ENCODE data around the gene COL7A1.

Gene COL7A1

GRCh38 chr3:48628277-48629017, 33.3 kb upstream of the COL7A1 start:
- Mint-ChIP-seq H3K4me1 (peaks cover 15% of the 10 kb centered on the region), H3K27me3 (no peaks in the 10 kb centered on the region), H3K27ac (no peak overlapping the region), H3K4me3 (no peak overlapping the region), H3K9me3 (no peaks in the 10 kb centered on the region)
- ATAC-seq (no peak), DNase-seq (no peak)

DNA sequence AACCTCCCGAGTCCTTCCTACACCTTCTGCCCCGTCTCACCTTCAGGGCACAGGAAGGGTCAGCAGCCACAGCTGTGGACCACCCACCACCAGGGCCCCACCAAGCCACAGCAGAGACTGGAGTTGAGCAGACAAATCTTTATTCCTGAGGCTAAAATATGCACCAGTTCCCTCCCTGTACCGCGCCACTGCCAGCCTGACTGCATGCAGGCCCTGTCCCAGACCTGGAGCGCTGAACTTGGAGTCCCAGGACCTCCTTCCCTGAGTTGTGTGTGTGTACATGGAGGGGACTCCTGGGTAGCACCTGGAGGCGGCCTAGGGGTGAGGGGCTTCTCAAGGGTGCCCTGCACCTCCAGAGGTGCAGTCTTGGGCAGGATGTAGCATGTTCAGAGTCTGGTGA, 30.5 kb upstream of the COL7A1 start:
- no peak overlapping the region for H3K4me3 Mint-ChIP-seq
- no peak for DNase-seq
- H3K27ac Mint-ChIP-seq: peak overlapping the region in 1 of 2 donors; percentile 69
- no peaks in the 10 kb centered on the region for H3K27me3 Mint-ChIP-seq
- H3K4me1 Mint-ChIP-seq: peaks cover 14% of the 10 kb centered on the region
- no peaks in the 10 kb centered on the region for H3K9me3 Mint-ChIP-seq
- ATAC-seq: no peak

DNA sequence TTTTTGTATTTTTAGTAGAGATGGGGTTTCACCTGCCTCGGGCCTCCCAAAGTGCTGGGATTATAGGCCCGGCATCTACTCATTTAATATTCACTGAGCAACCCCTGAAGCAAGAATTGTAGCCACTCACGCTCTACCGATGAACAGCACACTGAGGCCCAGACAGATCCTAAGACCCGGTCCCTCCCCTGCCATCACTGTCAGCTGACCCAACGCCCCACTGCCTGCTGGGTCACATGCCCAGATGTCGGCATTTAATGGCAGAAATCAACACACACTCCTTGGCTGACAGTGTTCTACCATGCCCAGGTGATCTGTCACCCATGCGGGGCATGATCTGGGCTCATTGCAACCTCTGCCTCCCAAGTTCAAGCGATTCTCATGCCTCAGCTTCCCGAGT, 29.6 kb upstream of the COL7A1 start:
- no peaks in the 10 kb centered on the region for H3K27me3 Mint-ChIP-seq
- H3K9me3 Mint-ChIP-seq: no peaks in the 10 kb centered on the region
- peak overlapping the region in 1 of 2 donors; percentile 45 for H3K27ac Mint-ChIP-seq
- H3K4me3 Mint-ChIP-seq: no peak overlapping the region
- H3K4me1 Mint-ChIP-seq: peaks cover 14% of the 10 kb centered on the region
- DNase-seq: no peak
- no peak for ATAC-seq

DNA sequence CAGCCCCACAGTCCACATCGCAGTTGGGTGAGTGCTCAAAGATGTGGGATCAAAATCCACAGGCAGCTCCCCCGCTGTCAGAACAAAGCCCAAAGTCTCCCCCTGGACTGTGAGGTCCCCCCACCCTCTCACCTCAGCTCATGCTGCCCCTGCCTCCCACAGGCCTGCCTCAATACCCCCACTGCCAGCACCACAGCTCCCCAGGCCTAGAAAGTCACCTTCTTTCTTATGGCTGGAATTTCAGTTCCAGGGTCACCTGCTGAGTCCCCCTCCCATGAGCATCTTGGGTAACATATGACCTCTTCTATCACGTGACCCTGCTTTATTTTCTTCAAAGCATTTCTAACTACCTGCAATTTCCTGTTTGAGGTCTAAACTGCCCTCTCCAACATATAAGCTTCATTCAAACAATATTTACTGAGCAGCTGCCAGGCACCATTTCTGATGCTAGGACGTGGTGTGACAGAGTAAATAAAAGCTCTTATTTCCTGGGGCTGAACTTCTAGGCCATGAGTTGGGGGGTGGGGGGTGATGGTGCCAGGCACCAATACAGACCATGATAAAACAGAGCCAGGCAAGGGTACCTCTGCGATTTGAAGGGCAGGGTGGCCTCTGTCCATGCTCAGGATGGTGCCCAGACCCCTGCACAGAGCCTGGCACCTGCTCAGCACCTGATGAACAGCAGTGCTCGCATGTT, 28.9 kb upstream of the COL7A1 start:
- Mint-ChIP-seq H3K27me3 (no peaks in the 10 kb centered on the region), H3K4me3 (no peak overlapping the region), H3K4me1 (peaks cover 14% of the 10 kb centered on the region), H3K27ac (peak overlapping the region; percentile 65 to 76), H3K9me3 (no peaks in the 10 kb centered on the region)
- ATAC-seq (no peak), DNase-seq (no peak)

- H3K9me3 Mint-ChIP-seq: peaks cover 7 to 10% of the 10 kb centered on the region in 2 donors
- no peak within 1 kb of the TSS for H3K4me3 Mint-ChIP-seq
- no peak within 1 kb of the TSS for H3K27ac Mint-ChIP-seq
- H3K4me1 Mint-ChIP-seq: peaks cover 14% of the 10 kb centered on the region
- DNase-seq (no peak), ATAC-seq (no peak)
- no peaks in the 10 kb centered on the region for H3K27me3 Mint-ChIP-seq
Observed at GRCh38 chr3:48621461-48621869, 26.3 kb upstream of the COL7A1 start, which contains the start of gene TMEM89. Gene TMEM89, minus strand, starts transcription at chr3:48621769. Its CDS starts 13 bp downstream, at chr3:48621756.

DNA sequence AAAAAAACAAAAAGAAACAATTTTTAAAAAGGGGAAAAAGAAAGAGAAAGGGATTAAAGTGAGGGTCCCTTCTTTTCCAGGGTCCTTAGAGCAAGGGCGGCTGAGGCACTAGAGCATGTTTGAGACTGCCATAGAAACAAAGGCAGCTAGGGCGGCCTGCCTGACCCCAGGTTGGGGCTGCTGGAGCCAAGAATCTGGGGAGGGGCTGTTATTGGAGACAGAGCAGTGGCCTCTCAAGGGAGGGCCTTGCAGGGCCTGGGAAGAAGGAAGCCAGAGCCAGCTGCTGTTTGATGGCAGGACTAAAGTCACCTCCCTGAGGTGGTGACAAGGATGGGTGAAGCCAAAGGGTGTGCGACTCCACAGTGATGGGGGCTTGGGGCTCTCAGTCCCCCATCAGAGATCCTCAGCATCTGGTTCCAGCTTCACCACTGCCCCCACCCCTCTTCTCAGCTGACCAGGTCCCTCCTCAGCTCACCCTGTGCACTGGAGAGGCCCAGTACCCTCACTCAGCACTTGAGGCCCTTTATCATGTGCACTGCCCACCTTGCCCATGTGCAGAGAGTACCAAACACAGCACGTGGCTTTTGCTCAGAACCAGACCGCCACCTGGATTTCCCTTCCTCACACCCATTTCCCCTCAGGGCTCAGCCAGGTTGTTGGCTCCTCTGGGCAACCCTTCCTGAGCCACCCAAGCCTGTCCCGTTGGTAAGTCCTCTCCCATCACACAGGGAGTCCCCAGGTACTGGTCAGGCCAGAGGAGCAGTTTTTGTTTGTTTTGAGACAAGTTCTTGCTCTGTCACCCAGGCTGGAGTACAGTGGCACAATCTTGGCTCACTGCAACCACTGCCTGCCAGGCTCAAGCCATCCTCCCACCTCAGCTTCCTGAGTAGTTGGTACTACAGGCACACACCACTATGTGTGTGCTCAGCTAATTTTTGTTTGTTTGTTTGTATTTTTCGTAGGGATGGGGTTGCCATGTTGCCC, 24.7 kb upstream of the COL7A1 start:
- ATAC-seq: no peak
- H3K27me3 Mint-ChIP-seq: no peaks in the 10 kb centered on the region
- H3K27ac Mint-ChIP-seq: no peak overlapping the region
- H3K4me3 Mint-ChIP-seq: no peak overlapping the region
- DNase-seq: no peak
- H3K4me1 Mint-ChIP-seq: peaks cover 16% of the 10 kb centered on the region
- H3K9me3 Mint-ChIP-seq: peaks cover 7 to 10% of the 10 kb centered on the region in 2 donors

GRCh38 chr3:48617559-48617958, 22.4 kb upstream of the COL7A1 start:
- DNase-seq (no peak), ATAC-seq (no peak)
- Mint-ChIP-seq H3K27ac (peak overlapping the region in 1 of 2 donors; percentile 25), H3K4me1 (peaks cover 17% of the 10 kb centered on the region), H3K4me3 (no peak overlapping the region), H3K9me3 (peaks cover 7 to 10% of the 10 kb centered on the region in 2 donors), H3K27me3 (no peaks in the 10 kb centered on the region)

GRCh38 chr3:48614044-48614443, 18.9 kb upstream of the COL7A1 start:
- no peak for DNase-seq
- peak overlapping the region; percentile 70 to 96 for H3K27ac Mint-ChIP-seq
- peaks cover 7 to 10% of the 10 kb centered on the region in 2 donors for H3K9me3 Mint-ChIP-seq
- H3K27me3 Mint-ChIP-seq: no peaks in the 10 kb centered on the region
- H3K4me1 Mint-ChIP-seq: peaks cover 17% of the 10 kb centered on the region
- ATAC-seq: peak; percentile 52
- peak overlapping the region; percentile 9 to 16 for H3K4me3 Mint-ChIP-seq

- H3K27ac Mint-ChIP-seq: peak overlapping the region in 1 of 2 donors; percentile 64
- DNase-seq: no peak
- H3K9me3 Mint-ChIP-seq: peaks cover 3 to 6% of the 10 kb centered on the region in 2 donors
- H3K27me3 Mint-ChIP-seq: no peaks in the 10 kb centered on the region
- peaks cover 29% of the 10 kb centered on the region for H3K4me1 Mint-ChIP-seq
- no peak overlapping the region for H3K4me3 Mint-ChIP-seq
- no peak for ATAC-seq
Observed at GRCh38 chr3:48612309-48612708, 17.2 kb upstream of the COL7A1 start.

DNA sequence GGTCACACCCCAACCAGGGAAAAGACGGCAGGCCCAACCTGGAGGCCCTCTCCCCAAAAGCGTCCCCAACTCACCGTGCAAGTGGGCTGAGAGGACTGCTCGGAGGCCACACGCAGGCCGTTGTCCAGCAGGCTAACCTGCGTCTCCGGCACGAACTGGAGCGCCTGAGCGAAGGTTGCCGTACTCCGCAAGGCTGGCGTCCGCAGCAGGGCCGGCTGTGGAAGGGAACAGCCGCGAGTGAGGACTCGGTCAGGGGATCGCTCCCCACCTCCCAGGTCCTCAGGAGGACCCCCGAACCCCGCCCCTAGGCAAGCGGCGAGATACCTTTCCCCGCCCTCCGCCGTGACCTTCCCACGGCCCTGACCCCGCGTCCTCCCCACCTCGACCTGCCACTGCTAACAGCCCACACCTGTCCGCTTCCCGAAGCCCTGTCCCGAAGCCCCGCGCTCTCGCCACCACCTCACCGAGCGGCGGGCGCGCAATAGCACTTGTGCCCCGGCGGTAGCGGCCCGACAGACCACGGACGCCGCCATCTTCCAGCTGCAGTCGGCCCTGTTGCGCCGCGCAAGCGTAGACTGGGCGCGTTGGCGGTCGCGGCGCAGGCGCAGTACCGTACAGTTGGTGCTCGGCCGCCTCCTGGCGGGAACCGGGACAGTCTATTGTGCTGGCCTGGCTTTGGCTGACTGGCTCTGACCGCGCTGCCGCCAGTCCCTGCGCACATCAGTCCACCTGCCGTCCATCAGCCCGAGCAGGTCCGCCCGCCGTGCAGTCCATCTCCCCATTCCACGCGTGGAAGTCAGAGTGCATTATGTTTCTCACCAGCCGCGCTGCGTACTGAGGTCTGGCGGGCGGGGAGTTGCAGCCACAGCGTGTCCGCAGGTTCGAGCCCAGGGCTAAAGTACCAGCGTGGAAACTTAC, 14.2 kb upstream of the COL7A1 start, which contains the start of gene UQCRC1:
TSS of gene UQCRC1 (minus strand) at position 559 of the 918 bp plus-strand sequence. CDS start at position 533, 26 bp downstream.
- H3K27ac Mint-ChIP-seq: peak within 1 kb of the TSS; percentile 99
- peaks cover 26% of the 10 kb centered on the region for H3K4me1 Mint-ChIP-seq
- peak; percentile 93 to 95 for DNase-seq
- H3K27me3 Mint-ChIP-seq: no peaks in the 10 kb centered on the region
- no peaks in the 10 kb centered on the region for H3K9me3 Mint-ChIP-seq
- ATAC-seq: peak; percentile 99
- peak within 1 kb of the TSS; percentile 97 to 99 for H3K4me3 Mint-ChIP-seq

GRCh38 chr3:48607519-48607918, 12.4 kb upstream of the COL7A1 start:
- Mint-ChIP-seq H3K4me1 (peaks cover 16% of the 10 kb centered on the region), H3K9me3 (no peaks in the 10 kb centered on the region), H3K27ac (no peak overlapping the region), H3K27me3 (no peaks in the 10 kb centered on the region), H3K4me3 (no peak overlapping the region)
- DNase-seq (no peak), ATAC-seq (no peak)

DNA sequence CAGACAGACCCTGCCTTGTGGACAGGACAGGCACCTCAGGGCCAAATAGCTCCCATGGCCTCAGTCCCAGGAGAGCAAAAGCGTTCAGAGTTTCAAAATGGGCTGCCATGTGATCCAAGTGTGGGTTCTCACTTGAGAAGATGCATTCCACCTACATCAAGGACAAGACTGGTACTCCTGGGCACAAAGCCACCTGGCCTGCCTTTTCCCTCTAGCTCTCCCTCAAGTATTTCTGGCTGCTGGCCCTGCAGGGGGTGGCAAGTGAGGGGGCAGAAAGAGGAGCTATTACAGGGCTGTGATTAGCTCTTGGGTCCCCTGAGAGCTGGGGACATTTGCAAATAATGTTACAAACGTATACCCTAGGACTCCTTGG, 6.5 kb upstream of the COL7A1 start:
- H3K27ac Mint-ChIP-seq: no peak overlapping the region
- no peak for DNase-seq
- H3K9me3 Mint-ChIP-seq: no peaks in the 10 kb centered on the region

DNA sequence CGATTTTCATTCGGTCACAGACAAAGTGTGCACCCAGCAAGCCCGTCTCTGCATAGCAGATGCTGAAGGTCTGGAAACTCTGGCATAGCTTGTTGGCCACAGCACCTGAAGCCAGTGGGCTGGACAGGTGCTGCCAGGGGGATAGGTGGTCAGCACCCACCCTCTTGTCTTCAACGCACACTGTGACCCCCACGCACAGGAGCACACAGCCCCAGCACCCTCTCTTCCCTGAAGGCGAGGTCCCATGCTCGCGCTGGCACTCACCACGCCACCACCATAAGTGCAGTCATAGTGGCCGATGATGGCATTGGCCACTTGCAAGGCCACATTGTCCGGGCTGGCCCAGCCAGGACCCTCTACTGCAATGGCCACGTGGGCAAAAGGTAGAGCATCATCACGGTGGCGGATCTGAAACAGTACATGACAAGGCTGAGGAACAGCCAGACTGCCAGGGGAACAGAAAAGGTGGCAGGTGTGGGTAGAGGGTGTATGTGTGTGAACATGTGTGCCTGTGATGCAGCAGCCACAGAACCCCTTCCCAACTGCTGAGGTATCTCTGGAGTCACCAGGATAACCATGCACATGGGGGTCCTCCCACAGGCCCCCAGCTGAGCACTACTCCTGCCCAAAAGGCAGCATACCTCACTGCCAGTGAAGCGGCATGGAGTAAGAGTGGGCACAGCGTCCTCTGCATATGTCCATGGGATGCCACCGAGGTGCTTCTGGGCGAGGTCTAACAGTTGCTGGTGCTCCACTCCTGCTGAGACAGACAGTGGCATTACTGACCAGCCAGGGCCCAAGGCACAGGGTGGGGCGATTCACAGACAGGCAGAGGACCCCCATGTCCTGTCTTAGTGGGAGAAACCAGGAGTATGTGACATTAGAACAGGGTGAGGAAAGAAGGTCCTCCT, 5.8 kb upstream of the COL7A1 start:
- peaks cover 7% of the 10 kb centered on the region for H3K4me1 Mint-ChIP-seq
- no peak for DNase-seq
- no peaks in the 10 kb centered on the region for H3K9me3 Mint-ChIP-seq
- ATAC-seq: no peak
- no peak overlapping the region for H3K4me3 Mint-ChIP-seq
- no peak overlapping the region for H3K27ac Mint-ChIP-seq
- peaks cover 5% of the 10 kb centered on the region for H3K27me3 Mint-ChIP-seq

More for the DNA sequence above, 6.5 kb upstream of the COL7A1 start:
- H3K27me3 Mint-ChIP-seq: no peaks in the 10 kb centered on the region
- peaks cover 5% of the 10 kb centered on the region for H3K4me1 Mint-ChIP-seq
- H3K4me3 Mint-ChIP-seq: no peak overlapping the region
- ATAC-seq: no peak

Measured in stimulated activated naive CD8-positive, alpha-beta T cell treated with anti-CD3 and anti-CD28 coated beads, Interleukin-15, amount 100 ng/mL, for 72 hours (primary cell).